Left renal cortex interstitium (tissue), 4 donors: Measurements from ENCODE around the gene DSG1. TPM values are rescaled to one million over a fixed set of nuclear protein-coding genes. Genes with fewer than 3 reads are reported as not detected.
"Not testable (repeated sequence)": the region's sequence is repeated elsewhere in the genome, so short reads cannot be mapped to it uniquely, and the experiment has no call there.

Experiments used
- DNase-seq, 4 donors: peaks; one replicate each; pipeline ENCODE4 v3.0.0-alpha.2; 2013; ENCODE audit warnings: low read depth in 4 of 4, low spot score in 2 of 4, missing footprints in 1 of 4
- polyA plus RNA-seq, 4 donors: library from polyadenylated mRNA; unstranded; fragments of 120-200 nt; gene quantifications; one replicate each; pipeline ENCODE4 v1.2.1, GENCODE V29; 2013; ENCODE audit not compliant: insufficient read length in 4 of 4

Gene DSG1
- under 1 TPM; 0.03 to 0.08 (median 0.04) TPM for polyA plus RNA-seq

DNA sequence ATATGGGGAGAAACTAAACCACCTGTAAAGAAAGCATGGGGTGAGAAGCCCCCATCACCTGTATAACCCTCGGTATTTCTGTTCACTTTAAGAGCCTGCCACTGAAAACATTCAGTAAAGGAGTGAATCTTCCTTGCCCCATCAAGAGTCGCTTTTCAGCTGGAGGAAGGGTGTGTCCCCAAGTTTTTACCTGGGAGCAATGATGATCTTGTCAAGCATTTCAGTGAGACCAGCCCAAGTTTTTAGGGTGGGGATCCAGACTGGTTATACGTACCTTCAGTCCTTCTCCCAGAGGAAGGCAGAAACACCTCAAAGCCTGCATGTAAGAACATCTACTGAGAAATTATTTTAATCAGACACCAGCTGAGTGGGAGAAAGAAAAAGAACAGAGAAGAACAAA is at the start of gene DSG1:
Gene DSG1, plus strand, starts transcription at position 301 of the 400 bp plus-strand sequence. CDS start 141 bp downstream, outside the sequence.
- no peak for DNase-seq

DNA sequence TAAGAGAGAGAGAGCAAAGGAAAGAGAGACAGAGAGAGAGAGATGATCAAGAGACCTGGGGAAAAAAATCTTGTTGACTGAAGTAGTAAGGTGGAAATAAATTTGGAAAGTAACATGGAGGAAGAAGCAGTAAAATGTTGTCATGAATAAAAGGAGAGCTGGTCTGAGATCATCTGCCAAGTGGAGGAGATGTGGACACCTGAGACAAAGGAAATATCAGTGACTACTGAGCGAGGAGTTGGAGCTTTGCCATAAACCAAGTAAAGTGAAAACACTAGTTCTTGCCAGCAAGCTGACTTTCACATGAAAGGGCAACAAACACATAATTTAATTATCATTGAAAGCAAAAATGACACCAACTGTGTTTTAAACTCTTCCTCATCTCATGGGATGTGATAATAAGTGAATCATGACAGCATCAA is 49.0 kb upstream of the DSG1 start:
- DNase-seq, result no peak

DNA sequence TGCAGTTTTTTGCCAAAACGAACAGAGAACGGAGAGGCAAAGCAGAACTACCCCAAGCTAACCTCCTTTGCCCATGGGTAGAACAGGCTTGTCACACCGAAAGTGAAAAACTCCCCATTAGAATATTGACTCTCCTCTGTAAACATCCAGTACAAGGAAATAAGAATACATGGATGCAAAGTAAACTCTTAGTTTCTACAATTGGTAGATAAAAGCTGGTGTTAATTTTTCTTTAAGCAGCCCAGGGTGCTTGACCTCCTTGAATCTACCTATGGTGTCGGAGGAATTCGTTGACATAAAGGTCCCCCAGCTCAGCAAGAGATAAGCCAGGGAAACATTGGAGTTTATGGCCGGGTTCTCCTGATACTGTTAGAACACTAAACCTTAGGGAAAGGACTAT is 48.4 kb upstream of the DSG1 start:
- DNase-seq, result no peak

GRCh38 chr18:31270578-31270977 is 47.4 kb upstream of the DSG1 start:
- no peak for DNase-seq

GRCh38 chr18:31273812-31274527 is 44.0 kb upstream of the DSG1 start:
- no peak for DNase-seq

DNA sequence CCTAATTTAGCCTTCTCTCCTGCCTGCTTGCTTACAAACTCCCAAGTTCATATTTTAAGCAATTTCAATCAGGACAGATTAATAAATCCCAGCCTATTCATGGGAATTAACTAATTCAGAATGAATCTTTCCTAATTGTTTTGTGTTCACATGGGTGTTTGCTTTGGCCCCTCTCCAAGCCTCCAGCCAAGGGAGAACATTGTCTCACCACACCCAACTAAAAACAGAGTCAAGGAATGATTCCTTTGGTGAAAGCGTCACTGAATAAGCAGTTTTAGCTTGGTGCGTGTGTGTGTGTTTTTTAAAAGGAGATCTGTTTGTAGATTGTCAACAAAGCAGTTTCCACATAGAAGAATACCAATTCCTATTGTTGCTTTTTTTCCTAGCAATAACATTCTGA is 43.0 kb upstream of the DSG1 start:
- no peak for DNase-seq

- DNase-seq, result no peak
These were observed 42.1 kb upstream of the DSG1 start for GRCh38 chr18:31275722-31276463.

GRCh38 chr18:31278609-31279071 is 39.3 kb upstream of the DSG1 start:
- DNase-seq, result no peak

DNA sequence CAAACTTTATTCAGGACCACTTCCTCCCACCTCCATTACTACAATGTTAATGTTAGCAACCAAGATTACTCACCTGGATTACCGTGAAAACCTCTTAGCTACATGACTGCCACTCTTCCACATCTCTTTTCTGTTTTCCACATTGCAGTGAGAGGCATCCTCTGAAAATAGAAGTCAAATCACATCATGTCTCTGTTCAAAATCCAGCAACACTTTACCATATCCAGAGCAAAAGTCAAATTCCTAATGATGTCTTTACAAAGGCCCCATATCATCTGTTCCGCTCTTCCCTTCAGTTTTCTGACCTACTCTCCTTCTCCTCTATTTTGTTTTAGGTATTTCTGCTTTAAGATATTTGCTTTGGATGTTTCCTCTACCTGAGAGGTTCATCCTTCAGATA is 37.5 kb upstream of the DSG1 start:
- DNase-seq, result no peak

- DNase-seq, result no peak
These were observed 36.5 kb upstream of the DSG1 start for GRCh38 chr18:31281437-31281836.

DNA sequence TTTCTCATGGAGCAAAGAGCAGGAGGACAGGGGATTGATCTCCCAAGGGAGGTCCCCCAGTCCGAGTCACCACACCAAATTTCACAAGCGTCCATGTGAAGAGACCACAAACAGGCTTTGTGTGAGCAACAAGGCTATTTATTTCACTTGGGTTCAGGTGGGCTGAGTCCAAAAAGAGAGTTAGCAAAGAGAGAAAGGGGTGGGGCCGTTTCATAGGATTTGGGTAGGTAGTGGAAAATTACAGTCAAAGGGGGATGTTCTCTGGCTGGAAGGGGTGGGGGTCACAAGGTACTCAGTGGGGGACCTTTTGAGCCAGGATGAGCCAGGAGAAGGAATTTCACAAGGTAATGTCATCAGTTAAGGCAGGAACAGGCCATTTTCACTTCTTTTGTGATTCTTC is 28.5 kb upstream of the DSG1 start:
- not testable (repeated sequence) for DNase-seq

GRCh38 chr18:31291688-31292087 is 26.3 kb upstream of the DSG1 start:
- DNase-seq, result no peak

GRCh38 chr18:31294199-31294747 is 23.7 kb upstream of the DSG1 start:
- DNase-seq, result no peak

GRCh38 chr18:31297248-31297647 is 20.7 kb upstream of the DSG1 start:
- no peak for DNase-seq

DNA sequence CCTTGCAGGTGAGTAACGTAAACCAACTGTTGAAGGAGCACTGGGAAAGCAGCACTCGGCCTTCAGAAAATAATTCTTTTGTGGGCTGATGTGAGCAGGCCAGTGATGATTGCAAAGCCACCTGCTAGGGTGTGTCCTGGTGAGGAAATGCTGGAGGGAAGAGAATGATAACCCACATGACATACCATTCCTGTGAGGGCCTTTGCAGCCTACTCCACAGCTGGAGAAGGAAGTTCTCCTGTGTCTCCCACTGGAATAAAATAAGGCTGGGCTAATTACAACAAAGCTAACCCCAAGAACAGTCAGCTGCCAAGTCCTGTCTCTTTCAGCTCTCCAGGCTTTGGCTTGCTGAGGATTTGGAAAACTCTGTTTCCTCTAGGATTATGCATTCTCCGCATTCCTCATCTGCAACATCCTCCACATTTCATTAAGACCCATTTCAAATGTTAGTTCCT is 16.7 kb upstream of the DSG1 start:
- no peak for DNase-seq

- no peak for DNase-seq
These were observed 15.0 kb upstream of the DSG1 start for GRCh38 chr18:31302991-31303390.

- no peak for DNase-seq
These were observed 14.2 kb upstream of the DSG1 start for GRCh38 chr18:31303771-31304170.

GRCh38 chr18:31309115-31309514 is 8.8 kb upstream of the DSG1 start:
- DNase-seq, result no peak

DNA sequence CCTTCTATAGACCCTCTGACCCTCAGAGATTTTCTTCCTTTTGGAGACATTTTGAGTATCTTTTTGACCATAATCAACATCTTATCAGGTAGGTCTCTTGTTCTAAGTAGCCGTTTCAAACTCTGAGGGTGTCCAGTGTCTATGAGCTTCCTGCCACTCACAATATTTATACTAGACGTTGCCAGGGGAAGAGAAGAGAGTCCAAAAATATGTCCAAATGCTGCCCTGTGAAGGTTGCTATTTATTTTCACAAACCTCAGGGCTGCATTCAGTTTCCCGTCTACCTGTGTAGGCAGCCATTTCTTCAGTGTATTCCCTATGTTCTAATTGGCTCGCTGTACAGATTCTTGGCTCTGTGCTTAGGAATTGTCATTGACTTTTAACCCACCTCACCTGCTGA is 986 bp upstream of the DSG1 start:
- DNase-seq, result no peak

- DNase-seq, result no peak
These were observed 3.8 kb downstream of the DSG1 start for GRCh38 chr18:31321719-31322118.

DNA sequence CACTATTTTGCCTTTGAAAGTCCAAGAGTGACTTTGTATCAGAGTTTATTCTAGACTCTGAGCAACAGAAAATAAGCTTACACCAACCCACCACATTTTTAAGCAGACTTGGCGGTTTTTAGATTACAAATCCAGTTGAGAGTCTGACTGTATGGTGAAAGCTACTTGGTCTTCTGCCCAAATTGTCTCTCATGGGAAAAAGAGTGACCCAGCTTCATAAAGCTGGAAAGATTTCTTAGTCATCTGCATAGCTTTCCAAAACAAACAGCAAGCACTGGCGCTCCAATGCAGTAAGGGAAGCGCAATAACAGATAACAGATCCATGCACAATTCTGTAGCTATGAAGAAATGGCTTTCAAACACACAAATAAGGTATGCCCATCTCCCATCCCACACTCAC is 7.1 kb downstream of the DSG1 start:
- no peak for DNase-seq
